GM20000 (cell line): ENCODE data around the gene ACOT11.

Experiments
- DNase-seq: peaks from one replicate; pipeline ENCODE4 v3.0.0; 2012; ENCODE audit warnings: low spot score
- TF ChIP-seq, protein P1 (sequence below): IDR thresholded peaks from 2 replicates; pipeline ENCODE4 v1.5.1; 2012; ENCODE audit warnings: mild to moderate bottlenecking, control low read depth; ENCODE audit errors: extremely low read depth, missing control alignments

ACOT11 gene

DNA sequence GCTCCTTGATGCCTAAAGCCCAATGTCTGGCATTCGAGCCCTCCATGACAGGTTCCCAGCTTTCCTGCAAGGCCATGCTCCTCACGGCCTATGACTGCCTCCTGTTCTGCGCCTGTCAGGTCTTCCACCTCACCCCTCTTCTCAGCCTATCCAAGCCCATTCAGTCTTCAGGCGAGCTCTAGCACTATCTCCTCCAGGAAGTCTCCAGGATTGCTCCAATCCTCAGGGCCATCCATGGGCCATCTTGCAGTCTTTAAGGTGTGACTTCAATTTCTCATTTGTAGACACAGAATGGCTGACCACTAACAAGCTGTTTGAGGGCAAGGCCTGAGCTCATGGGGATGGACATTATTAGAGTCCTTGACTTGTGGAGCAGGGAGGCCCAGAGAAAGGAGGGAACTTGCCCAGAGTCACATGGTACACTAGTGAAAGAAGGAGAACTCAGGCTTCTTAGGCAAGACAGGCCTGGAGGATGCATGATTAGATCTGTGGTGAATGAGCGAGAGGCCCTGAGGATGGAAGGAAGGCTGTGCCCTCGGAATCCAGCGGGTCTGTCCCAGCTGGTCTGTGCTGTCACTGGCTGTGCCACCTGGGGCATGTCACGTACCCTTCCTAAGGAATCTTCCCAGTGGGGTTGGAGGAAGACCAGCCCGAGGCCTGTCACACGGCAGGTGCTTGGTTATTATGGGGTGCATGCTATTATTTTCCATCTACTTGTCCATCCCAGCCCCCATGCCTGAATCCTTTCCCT, 1.2 kb upstream of the ACOT11 start:
- DNase-seq, result no peak
- TF ChIP-seq, protein P1, sequence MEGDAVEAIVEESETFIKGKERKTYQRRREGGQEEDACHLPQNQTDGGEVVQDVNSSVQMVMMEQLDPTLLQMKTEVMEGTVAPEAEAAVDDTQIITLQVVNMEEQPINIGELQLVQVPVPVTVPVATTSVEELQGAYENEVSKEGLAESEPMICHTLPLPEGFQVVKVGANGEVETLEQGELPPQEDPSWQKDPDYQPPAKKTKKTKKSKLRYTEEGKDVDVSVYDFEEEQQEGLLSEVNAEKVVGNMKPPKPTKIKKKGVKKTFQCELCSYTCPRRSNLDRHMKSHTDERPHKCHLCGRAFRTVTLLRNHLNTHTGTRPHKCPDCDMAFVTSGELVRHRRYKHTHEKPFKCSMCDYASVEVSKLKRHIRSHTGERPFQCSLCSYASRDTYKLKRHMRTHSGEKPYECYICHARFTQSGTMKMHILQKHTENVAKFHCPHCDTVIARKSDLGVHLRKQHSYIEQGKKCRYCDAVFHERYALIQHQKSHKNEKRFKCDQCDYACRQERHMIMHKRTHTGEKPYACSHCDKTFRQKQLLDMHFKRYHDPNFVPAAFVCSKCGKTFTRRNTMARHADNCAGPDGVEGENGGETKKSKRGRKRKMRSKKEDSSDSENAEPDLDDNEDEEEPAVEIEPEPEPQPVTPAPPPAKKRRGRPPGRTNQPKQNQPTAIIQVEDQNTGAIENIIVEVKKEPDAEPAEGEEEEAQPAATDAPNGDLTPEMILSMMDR, result no peak

DNA sequence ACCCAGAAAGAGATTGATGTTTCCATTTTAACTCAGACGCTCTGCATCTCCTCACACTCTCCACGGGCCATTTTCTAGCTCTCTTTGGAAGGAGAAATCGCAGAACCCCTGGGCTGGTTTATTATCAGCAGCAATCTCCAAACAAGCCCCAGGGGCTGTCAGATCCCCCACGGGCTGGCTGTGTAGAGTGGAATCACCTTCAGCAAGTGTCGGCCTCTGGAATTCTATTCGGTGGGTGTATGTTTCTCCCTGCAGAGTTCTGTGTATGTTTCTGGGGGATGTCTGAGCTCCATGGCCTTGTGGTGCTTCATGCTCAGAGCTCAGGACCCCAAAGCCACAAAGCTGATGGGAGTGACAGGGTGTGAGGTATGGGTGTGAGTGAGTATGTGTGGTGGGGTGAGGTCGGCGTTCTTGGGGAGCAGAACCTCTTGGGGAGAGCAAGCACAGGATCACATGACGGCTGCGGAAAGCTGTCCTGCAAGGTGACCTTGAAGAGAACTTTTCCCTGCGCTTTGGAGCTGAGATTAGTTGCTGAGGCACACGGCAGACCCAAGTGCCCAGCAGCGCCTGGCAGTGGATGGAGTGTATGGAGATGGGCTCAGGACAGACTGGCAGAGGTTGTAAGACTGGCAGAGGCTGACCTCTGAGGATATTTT, 489 bp downstream of the ACOT11 start:
- TF ChIP-seq, protein P1, result no peak
- no peak for DNase-seq

DNA sequence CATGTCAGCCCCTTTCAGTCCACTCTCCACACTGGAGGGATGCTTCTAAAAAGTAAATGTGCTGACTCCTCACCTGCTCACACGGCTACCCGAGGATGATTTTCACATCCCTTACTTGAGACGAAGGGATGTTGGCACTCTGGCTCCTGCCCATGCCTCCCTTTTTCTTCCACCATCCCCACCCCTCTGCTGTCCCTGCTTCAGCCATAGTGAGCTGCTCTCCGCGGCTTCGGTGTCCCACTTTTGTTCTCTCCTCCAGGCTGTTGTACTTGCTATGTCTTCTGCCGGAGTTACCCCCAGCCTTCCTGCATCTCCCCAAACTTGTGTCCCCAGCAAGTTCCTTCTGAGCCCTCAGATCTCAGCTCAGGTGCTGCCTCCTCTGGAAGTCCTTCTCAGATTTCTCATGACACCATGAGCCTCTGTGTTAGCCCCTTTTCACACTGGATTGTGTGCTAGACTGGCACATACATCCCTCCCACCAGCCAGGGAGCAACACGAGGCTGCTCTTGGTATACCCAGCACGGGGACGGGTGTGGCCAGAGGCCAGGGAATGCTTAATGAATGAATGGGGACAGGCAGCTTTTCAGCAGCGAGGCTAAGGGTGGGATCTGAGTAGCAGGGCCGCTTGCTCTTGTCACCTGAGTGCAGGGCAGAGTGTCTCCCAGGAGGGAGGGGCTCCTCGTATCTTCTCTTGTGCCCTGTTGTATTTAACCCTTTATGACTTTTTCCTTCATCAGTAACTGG, 1.3 kb downstream of the ACOT11 start:
- TF ChIP-seq, protein P1, result no peak
- no peak for DNase-seq

DNA sequence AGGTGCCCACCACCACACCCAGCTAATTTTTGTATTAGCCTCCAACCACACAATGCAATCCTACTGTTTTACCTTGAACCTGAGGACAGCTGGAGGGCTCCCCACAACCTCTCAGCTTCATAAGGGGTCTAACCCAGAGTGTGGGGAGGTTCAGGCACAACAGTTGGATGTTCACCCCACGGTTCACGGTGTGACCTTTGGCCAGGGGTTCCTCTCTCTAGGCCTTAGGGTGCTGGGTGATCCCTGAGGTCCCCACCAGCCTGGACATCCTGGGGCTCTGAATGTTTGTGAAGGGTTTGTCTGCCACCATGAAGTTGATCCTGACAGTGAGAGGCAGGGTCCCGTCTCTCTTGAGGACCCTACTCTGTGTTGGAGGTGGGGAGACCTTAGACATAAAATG, 3.9 kb downstream of the ACOT11 start:
- DNase-seq, result no peak
- TF ChIP-seq, protein P1, result no peak

DNA sequence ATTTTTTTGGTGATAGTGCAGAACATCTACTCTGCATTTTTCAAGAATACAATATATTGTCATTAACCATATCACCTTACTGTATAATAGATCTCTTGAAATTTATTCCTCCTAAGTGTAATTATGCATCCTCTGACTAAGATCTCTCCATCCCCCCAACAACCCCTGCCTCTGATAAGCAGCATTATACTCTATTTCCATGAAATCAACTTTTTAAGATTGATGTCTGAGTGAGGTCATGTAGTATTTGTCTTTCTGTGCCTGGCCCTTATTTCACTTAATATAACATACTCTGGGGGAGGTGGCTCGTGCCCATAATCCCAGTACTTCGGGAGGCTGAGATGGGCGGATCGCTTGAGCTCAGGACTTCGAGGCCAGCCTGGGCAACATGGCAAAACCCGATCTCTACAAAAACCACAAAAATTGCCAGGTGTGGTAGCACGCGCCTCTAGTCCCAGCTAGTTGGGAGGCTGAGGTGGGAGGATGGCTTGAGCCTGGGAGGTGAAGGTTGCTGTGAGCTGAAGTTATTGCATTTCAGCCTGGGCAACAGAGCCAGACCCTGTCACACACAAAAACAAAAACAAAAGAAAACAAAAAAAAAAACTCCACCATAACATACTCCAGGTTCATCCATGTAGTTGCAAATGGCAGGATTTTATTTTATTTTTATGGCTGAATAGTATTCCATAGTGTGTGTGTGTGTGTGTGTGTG, 5.7 kb downstream of the ACOT11 start:
- TF ChIP-seq, protein P1, result no peak
- DNase-seq, result no peak

DNA sequence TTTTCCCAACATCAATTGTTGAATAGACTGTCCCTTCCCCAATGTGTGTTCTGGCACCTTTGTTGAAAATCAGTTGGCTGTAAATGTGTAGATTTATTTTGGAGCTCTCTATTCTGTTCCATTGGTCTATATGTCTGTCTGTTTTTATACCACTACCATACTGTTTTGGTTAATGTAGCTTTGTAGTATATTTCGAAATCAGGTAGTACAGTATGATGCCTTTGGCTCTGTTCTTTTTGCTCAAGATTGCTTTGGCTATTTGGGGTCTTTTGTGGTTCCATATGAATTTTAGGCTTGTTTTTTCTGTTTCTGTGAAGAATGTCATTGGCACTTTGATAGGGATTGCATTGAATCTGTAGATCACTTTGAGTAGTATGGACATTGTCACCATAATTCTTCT, 8.1 kb downstream of the ACOT11 start:
- DNase-seq, result no peak
- TF ChIP-seq, protein P1, result no peak
